ENCODE data around the gene SGPP1.
"Not testable (repeated sequence)": the region's sequence is repeated elsewhere in the genome, so short reads cannot be mapped to it uniquely, and the experiment has no call there.

The SGPP1 gene

DNA sequence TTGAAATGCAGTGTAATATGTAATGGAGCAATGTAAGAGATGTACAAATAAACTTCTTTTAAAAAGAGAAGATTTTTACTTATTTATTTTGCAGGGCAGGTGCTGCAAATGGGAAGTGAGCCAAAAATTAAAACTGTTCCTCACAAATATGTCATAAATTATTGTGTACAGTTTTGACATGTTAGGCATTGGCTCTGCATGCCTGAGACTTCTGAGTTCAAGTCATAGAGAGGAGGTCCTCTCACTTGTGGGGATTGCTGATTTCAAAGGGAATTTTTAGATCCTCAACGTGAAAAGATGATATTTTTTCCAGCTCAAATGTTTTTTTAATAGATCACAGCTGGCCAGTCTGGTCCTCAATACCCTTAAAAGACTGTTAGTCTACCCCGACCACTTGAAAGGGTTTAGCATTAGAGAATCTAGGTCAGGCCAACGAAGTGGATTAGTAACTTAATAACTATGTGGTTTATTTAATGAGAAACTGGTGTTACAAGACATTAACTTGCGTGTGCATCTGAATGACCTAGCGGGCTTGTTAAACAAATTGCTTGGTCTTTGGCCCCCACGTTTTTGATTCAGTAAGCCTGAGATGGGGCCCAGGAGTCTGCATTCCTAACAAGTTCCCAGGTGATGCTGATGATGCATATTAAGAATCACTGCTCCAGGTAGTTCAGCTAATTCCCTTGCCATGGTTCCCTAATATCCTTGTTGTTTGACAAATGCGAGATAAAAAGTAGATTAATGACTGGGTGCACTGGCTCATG lies 55.3 kb downstream of the SGPP1 start:
- DNase-seq, result no peak

DNA sequence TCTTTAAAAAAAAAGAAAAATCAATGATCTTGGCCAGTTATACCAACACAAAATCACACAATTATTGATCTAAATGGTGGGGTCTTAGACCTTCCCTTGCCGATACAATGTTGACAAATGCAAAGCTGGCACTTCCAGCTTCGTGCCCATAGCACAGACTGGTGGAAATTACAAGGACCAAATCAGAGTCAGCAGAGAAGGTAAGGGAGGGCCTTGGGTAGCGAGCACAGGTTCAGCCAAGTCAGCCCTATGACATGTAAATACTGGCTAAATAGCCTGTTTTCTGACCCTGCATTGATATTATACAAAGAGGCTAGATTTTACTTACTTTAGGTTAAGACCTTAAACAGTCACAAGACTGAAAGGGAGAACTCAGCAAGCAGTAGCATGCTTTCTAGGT lies 55.9 kb downstream of the SGPP1 start:
- no peak for DNase-seq

DNA sequence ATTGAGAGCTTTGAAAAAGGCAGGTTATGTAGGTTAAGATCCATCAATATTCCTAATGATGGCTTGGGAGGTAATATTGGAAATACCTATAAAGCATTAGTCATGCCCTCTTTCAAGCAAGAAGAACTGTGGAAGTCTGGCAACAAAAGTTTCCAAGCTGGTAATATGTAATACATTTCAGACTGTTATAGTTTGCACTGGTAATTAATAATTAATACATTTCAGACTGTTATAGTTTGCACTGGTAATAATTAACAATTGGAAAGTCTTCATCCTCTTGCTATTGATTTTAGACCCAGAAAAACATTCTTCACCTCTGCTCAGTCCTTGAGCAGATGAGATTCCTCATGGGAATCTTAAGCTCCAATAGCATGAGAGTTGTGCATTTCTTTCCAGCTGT lies 57.2 kb downstream of the SGPP1 start:
- no peak for DNase-seq

- DNase-seq, result no peak
Observed at GRCh38 chr14:63666335-63666734, 61.5 kb downstream of the SGPP1 start.

DNA sequence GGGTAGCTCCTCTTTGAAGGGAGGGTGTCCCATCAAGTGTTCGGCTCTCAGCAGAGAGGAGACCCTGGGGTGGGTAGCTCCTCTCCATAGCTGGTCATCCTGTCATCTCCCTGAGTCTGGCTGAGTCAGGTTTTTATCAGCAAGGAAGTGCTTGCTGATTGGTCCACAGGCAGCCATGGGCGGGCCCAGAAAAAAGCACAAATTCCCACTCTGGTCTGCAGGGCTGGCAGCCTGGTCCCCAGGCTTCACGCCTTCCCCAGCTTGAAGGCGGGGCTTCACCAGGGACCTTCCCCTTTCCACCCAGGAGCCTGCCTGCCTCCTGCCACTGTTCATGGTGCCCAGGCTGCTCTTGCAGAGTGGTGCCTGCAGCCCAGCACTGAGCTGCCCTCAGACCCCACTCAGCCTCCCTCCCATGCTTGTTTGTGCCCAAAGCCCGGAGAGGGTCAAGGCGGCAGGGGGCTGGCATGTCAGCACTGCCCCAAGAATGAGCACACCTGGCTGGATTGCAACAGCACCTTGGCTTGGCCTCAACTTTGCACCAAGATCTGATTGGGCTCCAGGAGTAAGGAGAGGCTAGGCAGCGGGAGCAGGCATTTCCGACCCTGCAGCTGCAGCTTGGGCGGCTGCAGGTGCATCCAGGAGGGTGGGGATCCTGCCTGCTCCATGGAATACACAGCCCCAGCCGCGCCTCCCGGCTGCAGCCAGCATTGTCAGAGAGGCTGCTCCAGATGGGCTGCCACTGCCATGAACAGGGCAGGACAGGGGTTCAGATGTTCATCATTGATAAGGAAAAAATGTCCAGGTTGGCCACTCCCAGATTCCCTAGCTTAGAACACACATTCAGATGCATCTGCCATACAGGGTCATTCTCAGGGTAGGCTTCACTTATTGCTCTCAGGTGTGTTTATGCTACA lies 64.2 kb downstream of the SGPP1 start:
- no peak for DNase-seq

GRCh38 chr14:63662776-63663175 lies 65.1 kb downstream of the SGPP1 start:
- no peak for DNase-seq

- DNase-seq, result not testable (repeated sequence)
Observed at GRCh38 chr14:63661881-63662280, 66.0 kb downstream of the SGPP1 start.

DNA sequence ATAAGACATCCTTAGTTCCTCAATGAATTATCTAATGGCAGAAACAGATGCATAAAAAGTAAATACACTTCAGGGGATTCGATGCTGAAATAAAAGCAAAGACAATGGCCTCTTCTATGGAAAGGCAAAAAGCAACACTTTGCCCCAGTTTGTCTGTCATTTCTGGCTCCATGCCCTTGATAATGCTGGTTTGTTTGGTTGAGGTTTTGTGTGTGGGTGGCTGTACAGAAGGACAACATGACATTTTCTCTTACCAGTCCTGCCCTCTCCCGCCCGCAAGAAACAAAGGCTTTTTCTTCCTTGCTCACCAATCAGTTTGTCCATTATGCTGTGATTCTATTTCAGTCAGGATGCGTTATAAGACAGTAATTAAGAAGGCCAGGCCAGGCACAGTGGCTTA lies 68.1 kb downstream of the SGPP1 start:
- DNase-seq, result no peak

GRCh38 chr14:63656194-63656593 lies 71.7 kb downstream of the SGPP1 start:
- DNase-seq, result no peak

DNA sequence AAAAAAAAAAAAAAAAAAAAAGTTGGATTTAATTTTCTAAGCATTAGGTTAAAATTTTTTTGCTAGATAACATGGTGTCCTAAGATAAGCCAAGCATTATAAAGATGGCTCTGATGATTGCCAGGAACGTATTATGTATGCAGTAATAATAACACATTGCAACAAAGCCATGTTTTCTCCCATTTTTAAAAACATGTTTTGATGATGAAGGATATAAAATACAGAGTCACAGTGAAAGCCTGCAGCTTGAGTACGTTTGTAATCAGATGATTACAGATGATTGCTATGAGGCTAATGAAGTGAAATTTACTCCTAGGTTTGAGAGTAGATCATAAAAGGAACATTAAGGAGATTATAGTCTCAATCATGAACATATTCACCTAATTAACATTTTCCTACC lies 72.9 kb downstream of the SGPP1 start:
- no peak for DNase-seq

GRCh38 chr14:63654346-63654745 lies 73.5 kb downstream of the SGPP1 start:
- no peak for DNase-seq

DNA sequence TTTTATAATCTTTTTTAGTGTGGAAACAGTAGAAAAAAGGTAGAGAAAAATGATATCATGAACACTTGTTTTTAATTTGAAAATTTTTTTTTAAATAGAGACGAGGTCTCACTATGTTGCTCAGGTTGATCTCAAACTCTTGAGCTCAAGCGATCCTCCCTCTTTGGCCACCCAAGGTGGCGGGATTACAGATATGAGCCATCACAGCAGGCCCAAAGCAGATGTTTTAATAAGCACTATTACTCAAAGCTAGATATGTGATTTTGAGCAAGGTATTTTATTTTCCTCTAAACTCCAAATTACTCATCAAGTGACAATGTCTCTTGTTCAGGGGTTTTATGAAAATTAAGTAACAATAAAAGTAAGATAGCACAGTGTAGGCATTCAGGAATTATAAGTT lies 75.5 kb downstream of the SGPP1 start:
- no peak for DNase-seq

DNA sequence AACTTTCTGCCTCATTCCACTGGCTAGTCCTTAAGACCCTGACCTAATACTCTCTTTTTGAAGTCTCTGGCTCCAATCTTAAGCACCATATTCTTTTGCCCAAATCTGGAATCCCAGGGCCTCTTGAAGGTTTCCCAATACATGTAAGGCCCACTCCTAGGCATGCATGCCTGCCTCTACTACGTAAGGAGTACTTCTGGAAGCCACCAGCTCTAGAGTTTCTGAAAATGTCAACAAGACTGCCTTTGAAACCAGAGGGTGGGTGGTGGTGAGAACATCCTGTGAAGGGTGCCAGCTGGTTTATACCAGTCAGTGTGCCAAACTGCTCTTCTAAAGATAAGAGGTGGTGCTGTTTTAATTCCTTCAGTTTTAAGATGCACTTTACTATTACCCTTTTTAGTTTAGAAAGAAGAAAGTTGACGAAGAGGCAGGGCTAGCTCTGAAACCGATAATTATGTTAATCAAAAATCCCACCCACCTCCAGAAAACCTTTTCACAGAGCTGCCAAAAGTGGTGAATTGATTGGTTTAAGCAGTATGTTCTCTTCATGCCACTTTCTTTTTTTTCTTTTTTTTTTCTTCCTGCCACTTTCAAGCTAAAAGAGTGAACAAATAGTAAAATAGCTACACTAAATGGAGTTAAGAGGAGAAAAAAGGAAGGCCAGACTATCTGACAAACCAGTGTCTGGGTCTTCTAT lies 77.5 kb downstream of the SGPP1 start:
- DNase-seq, result no peak

GRCh38 chr14:63647696-63648410 lies 80.0 kb downstream of the SGPP1 start:
- DNase-seq, result no peak

DNA sequence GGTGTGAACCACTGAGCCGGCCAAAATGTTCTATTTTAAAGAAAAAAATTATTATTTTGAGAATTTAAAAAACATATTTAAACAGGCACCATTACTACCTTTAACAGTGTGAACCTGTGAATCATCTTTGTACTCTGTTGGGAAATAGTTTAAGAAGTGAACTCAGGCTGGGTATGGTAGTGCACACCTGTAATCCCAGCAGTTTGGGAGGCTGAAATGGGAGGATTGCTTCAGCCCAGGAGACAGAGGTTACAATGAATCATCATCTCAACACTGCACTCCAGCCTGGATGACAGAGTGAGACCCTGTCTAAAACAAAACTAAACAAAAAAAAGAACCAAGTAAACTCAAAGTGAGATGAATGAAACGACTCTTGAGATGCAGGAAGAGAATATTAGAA lies 83.1 kb downstream of the SGPP1 start:
- DNase-seq, result no peak

DNA sequence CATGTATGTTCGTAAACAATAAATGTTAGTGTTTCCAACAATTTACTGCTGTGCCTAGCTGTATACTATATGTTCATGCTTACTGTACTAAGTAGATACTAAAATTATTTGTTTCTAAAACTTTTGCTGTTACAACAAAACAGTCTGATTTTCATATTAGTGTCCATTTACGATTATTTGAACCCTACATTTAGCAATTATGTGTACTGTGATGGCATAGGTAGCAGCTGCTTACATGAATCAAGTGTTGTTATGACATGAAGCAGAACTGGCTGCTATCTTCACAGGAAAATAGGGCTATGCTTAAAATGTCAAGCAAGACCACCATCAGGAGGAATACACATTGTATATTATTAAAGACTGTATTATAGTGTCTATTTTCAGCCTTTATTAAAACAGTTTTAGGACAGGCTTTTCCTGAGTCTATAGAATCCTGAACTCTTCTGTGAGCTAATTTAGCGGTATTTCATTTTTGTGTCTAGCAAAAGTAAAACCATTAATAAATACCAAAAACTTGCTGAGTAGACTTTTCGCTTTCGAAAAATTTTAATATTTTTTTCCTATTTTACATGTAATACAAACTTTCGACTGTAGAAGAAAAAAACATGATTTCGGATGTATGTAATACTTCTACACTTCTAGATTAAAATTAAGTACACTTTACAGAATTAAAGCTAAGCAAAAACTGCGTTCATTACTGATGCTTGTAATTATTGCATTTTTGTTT lies 85.0 kb downstream of the SGPP1 start:
- DNase-seq, result no peak

DNA sequence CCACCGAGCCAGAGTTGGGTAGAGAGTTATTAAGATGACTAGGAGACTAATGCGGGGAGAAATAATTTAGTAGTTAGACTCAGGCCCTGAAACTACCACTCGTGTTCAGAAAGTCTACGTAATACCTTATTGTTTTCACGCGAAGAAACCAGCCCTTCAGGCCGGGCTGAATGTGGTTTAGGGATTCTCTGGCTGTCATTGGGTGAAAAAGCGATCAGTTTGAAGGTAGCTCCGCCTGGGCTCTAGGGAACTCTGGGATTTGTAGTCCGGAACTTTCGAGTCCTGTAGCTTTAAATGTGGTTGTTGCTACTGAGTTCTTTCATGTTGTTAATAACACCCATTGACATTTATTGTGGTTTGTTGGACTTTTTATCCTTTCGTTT lies 85.6 kb downstream of the SGPP1 start:
- DNase-seq, result peak; percentile 57

- DNase-seq, result peak; percentile 99
Observed at GRCh38 chr14:63641473-63642228, 86.2 kb downstream of the SGPP1 start, which contains the start of gene WDR89. Gene WDR89 (minus strand): TSS chr14:63641871. CDS start chr14:63599942, 41,929 bp downstream.

GRCh38 chr14:63638493-63638892 lies 89.4 kb downstream of the SGPP1 start:
- no peak for DNase-seq

DNA sequence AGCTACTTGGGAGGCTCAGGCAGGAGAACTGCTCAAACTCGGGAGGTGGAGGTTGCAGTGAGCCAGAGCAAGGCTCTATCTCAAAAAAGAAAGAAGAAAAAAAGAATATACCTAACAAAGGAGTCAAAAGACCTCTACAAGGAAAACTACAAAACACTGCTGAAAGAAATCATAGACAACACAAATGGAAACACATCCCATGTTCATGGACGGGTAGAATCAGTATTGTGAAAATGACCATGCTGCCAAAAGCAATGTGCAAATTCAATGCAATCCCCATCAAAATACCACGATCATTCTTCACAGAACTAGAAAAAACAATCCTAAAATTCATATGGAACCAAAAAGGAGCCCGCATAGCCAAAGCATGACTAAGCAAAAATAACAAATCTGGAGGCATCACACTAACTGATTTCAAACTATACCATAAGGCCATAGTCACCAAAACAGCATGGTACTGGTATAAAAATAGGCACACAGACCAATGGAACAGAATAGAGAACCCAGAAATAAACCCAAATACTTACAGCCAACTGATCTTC lies 91.7 kb downstream of the SGPP1 start:
- DNase-seq, result not testable (repeated sequence)

Data from NCI-H1048 (cell line).